HFFc6 (cell line): Measurements from ENCODE around the gene EBNA1BP2. TPM values are rescaled to one million over a fixed set of nuclear protein-coding genes. Genes with fewer than 3 reads are reported as not detected.
"Not testable (repeated sequence)": the region's sequence is repeated elsewhere in the genome, so short reads cannot be mapped to it uniquely, and the experiment has no call there.

ENCODE experiments used
- DNase-seq: peaks from one replicate; pipeline ENCODE4 v3.0.0-alpha.2; 2018
- H3K27ac Mint-ChIP-seq: 2 replicates; pipeline ENCODE4 v1.8.0; 2020; ENCODE audit warnings: mild to moderate bottlenecking, mixed read lengths
- H3K27me3 Mint-ChIP-seq: 2 replicates; pipeline ENCODE4 v1.8.0; 2021; ENCODE audit warnings: mild to moderate bottlenecking, moderate library complexity, mixed read lengths; ENCODE audit not compliant: insufficient read depth
- H3K36me3 Mint-ChIP-seq: 2 replicates; pipeline ENCODE4 v1.8.0; 2021; ENCODE audit warnings: low read depth, mixed read lengths
- H3K4me1 Mint-ChIP-seq: 2 replicates; pipeline ENCODE4 v1.8.0; 2020; ENCODE audit warnings: low read depth, mixed read lengths
- H3K4me3 Mint-ChIP-seq: 2 replicates; pipeline ENCODE4 v1.8.0; 2020; ENCODE audit warnings: mild to moderate bottlenecking, moderate library complexity, mixed read lengths
- H3K9me3 Mint-ChIP-seq: 2 replicates; pipeline ENCODE4 v1.8.0; 2020; ENCODE audit warnings: mild to moderate bottlenecking, mixed read lengths
- total RNA-seq, 6 experiments: library from RNA; stranded (reverse); fragmentation: NEBNext Ultra II Directional; extraction: Animal tissue kit (Norgen Biotek cat#: 25700); gene quantifications; 2 replicates in 1 of 6; 3 replicates in 5 of 6; pipeline ENCODE4 v1.2.3, GENCODE V29; 2021
- TF ChIP-seq, protein P1 (sequence below): fragments of 200-600 bp; sonication (generic); IDR thresholded peaks from 2 replicates; pipeline ENCODE4 v1.5.0; 2021; ENCODE audit warnings: antibody characterized with exemption, mild to moderate bottlenecking

Gene EBNA1BP2
- total RNA-seq, 6 experiments from 2014 or later, result 107 to 146 (median 134) TPM

DNA sequence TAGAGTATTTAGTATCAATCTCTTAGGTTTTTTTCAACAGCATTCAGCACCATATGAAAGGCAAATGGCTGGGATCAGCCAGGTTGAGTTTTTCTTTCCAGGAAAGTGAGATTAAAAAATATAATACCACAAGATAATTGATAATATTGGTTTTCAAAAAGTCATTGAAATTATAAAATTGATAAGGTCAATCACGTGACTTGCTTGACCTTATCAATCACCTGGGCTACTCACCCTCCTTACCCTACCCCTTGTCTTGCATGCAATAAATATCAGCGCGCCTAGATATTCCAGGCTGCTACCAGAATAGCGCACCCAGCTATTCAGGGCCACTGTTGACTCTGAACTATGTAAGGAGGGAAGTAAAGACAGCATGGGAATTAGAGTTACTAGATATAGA is 31.5 kb downstream of the EBNA1BP2 start:
- peaks cover 31% of the 10 kb centered on the region for H3K27me3 Mint-ChIP-seq
- H3K4me3 Mint-ChIP-seq, result no peak overlapping the region
- no peaks in the 10 kb centered on the region for H3K9me3 Mint-ChIP-seq
- no peak for DNase-seq
- H3K4me1 Mint-ChIP-seq, result peaks cover 18% of the 10 kb centered on the region
- TF ChIP-seq, protein P1, sequence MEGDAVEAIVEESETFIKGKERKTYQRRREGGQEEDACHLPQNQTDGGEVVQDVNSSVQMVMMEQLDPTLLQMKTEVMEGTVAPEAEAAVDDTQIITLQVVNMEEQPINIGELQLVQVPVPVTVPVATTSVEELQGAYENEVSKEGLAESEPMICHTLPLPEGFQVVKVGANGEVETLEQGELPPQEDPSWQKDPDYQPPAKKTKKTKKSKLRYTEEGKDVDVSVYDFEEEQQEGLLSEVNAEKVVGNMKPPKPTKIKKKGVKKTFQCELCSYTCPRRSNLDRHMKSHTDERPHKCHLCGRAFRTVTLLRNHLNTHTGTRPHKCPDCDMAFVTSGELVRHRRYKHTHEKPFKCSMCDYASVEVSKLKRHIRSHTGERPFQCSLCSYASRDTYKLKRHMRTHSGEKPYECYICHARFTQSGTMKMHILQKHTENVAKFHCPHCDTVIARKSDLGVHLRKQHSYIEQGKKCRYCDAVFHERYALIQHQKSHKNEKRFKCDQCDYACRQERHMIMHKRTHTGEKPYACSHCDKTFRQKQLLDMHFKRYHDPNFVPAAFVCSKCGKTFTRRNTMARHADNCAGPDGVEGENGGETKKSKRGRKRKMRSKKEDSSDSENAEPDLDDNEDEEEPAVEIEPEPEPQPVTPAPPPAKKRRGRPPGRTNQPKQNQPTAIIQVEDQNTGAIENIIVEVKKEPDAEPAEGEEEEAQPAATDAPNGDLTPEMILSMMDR, result no peak
- H3K27ac Mint-ChIP-seq, result no peak overlapping the region
- H3K36me3 Mint-ChIP-seq, result no peaks in the 10 kb centered on the region

DNA sequence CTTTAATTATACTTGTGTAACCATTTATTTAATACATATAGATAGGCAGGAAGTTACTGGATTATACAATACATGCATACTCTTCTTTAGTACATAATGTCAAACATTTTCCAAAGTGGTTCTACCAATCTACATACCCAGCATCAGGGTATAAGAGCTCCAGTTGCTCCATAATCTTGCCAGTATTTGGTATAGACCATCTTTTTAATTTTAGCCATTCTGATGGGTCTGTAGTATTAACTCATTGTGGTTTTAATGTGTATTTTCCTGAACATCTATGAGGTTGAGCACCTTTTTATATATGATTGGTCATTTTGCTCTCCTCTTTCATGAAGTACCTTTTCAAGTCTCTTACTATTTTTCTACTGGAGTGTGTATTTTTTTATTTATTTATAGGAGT is 32.1 kb downstream of the EBNA1BP2 start:
- TF ChIP-seq, protein P1, result no peak
- H3K36me3 Mint-ChIP-seq, result no peaks in the 10 kb centered on the region

DNA sequence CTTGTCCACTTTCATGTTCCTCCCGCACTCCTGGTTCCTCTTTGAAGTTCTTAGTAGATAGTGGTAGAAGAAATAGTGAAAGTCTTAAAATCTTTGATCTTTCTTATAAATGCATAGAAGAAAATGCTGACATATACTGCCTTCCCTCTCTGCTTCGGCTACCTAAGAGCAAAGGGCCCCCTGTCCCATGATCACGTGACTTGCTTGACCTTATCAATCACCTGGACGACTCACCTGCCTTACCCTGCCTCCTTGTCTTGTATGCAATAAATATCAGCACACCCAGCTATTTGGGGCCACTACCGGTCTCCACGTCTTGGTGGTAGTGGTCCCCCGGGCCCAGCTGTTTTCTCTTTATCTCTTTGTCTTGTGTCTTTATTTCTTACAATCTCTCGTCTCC is 32.8 kb downstream of the EBNA1BP2 start:
- H3K4me3 Mint-ChIP-seq, DNase-seq, H3K27ac Mint-ChIP-seq, H3K36me3 Mint-ChIP-seq, H3K9me3 Mint-ChIP-seq: not testable (repeated sequence)
- Mint-ChIP-seq H3K27me3 (peaks cover 19% of the 10 kb centered on the region), H3K4me1 (peaks cover 14% of the 10 kb centered on the region)

More for the DNA sequence above, 32.1 kb downstream of the EBNA1BP2 start:
- H3K4me1 Mint-ChIP-seq, result peaks cover 19% of the 10 kb centered on the region
- H3K4me3 Mint-ChIP-seq, result no peak overlapping the region
- no peak for DNase-seq
- H3K27me3 Mint-ChIP-seq, result peaks cover 26% of the 10 kb centered on the region
- H3K27ac Mint-ChIP-seq, result no peak overlapping the region
- no peaks in the 10 kb centered on the region for H3K9me3 Mint-ChIP-seq

DNA sequence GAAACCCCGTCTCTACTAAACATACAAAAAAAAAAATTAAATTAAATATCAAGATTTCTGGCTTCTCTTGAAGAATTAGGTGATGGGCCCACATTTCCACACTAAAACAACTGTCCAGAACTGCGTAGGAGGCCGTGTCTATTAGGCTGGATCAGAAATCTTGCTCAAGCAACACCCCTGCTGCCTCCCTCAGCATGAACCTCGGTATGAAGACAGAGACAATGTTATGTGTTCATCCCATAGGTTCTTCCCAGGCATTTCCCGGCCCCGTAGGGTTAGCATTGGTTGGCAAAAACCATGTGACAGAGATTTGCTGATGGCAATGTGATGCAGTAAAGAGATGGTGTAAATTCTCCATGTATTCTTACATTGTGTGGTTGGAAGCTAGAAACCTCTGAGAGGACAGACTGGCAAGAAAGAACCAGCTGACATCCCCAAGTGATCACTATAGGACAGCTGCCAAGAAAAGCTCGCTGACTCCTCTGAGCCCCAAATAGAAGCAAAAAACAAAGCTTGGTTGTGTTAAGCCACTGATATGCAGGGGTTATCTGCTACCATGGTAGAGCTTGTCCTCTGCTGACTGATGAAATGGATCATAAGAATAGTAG is 34.5 kb downstream of the EBNA1BP2 start:
- Mint-ChIP-seq H3K4me3 (no peak overlapping the region), H3K27me3 (peaks cover 17% of the 10 kb centered on the region), H3K9me3 (no peaks in the 10 kb centered on the region), H3K4me1 (peaks cover 9% of the 10 kb centered on the region; the same call in 1 of the 2 replicates), H3K36me3 (no peaks in the 10 kb centered on the region), H3K27ac (no peak overlapping the region)
- DNase-seq, result no peak
- TF ChIP-seq, protein P1, result no peak

DNA sequence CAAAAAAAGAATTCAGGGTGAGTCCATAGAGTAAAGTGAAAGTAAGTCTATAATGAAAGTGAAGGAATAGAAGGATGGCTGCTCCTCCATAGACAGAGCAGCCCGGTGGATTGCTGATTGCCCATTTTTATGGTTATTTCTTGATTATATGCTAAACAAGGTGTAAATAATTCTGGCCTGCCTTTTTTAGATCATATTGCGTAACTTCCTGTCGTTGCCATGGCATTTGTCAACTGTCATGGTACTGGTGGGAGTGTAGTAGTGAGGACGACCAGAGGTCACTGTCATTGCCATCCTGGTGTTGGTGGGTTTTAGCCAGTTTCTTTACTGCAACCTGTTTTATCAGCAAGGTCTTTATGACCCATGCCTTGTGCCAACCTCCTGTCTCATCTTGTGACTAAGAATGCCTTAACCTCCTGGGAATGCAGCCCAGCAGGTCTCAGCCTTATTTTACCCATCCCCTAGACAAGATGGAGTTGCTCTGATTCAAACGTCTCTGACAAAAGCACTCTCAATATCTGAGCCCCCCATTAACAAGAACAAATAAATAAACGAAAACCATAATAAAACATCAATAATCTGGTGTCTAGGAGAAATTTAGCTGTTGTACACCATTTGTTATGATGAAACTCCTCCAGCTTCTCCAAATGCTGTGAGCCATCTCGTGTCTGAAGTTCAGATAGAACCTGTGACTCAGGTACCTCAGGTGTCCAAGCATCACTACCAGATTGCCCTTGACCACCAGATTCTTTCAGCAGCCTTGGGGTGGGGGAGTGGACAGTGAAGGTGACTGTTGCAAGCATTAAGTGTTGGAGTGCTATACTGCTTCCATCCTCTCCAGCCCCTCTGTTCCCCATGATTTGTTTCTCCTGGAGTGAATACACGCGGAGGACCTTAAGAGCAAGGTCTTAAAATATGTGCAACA is 36.0 kb downstream of the EBNA1BP2 start:
- H3K4me1 Mint-ChIP-seq, result peaks cover 9% of the 10 kb centered on the region; the same call in 1 of the 2 replicates
- no peaks in the 10 kb centered on the region for H3K9me3 Mint-ChIP-seq
- H3K4me3 Mint-ChIP-seq, result no peak overlapping the region
- peaks cover 16% of the 10 kb centered on the region for H3K27me3 Mint-ChIP-seq
- DNase-seq, result no peak
- no peak overlapping the region for H3K27ac Mint-ChIP-seq
- no peaks in the 10 kb centered on the region for H3K36me3 Mint-ChIP-seq
- TF ChIP-seq, protein P1, result no peak

DNA sequence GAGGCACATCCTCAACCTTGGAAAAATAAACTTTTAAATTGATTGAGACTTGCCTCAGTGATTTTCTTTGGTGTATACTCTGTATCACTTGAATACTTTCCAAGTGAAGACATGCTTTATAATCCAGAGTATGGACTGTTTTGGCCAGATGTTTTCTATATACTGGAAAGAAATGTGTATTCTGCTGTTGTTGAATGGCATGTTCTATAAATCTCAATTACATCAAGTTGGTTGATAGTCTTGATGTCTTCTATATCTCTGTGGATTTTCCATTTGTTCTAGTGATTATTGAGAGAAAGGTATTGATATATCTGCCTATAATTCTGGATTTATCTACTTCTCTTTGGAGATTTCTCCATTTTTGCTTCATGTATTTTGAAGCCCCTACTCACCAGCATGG is 37.5 kb downstream of the EBNA1BP2 start:
- H3K36me3 Mint-ChIP-seq, result no peaks in the 10 kb centered on the region
- peaks cover 13% of the 10 kb centered on the region for H3K27me3 Mint-ChIP-seq
- TF ChIP-seq, protein P1, result no peak
- H3K4me3 Mint-ChIP-seq, result no peak overlapping the region
- H3K4me1 Mint-ChIP-seq, result peaks cover 9% of the 10 kb centered on the region; the same call in 1 of the 2 replicates
- H3K27ac Mint-ChIP-seq, result no peak overlapping the region
- H3K9me3 Mint-ChIP-seq, result no peaks in the 10 kb centered on the region
- no peak for DNase-seq
